Mesendoderm (in vitro differentiated cells): ENCODE measurements around the gene ARHGEF11.

Experiments used
- DNase-seq: peaks from one replicate; pipeline ENCODE4 v3.0.0; 2013
- H2AK5ac ChIP-seq: 2 replicates; pipeline ENCODE4 v1.6.1; 2013; ENCODE audit warnings: low read length, inconsistent platforms
- H2BK120ac ChIP-seq: 2 replicates; pipeline ENCODE4 v1.6.1; 2013; ENCODE audit warnings: low read depth, mild to moderate bottlenecking, low read length, moderate library complexity, mixed read lengths
- H2BK15ac ChIP-seq: replicated peaks from 2 replicates; pipeline ENCODE4 v1.6.1; 2013; ENCODE audit warnings: low read depth, mild to moderate bottlenecking, moderate library complexity
- H2BK5ac ChIP-seq: 2 replicates; pipeline ENCODE4 v1.6.1; 2013; ENCODE audit warnings: low read length, inconsistent platforms
- H3K18ac ChIP-seq: 2 replicates; pipeline ENCODE4 v1.6.1; 2013; ENCODE audit warnings: mild to moderate bottlenecking, low read length, mixed read lengths
- H3K23ac ChIP-seq: one replicate; pipeline ENCODE4 v1.6.1; 2013; ENCODE audit warnings: low read length
- H3K27ac ChIP-seq: 2 replicates; pipeline ENCODE4 v1.5.1; 2013; ENCODE audit warnings: low read depth, mild to moderate bottlenecking, inconsistent platforms, low read length, moderate library complexity
- H3K27me3 ChIP-seq: 2 replicates; pipeline ENCODE4 v1.6.1; 2013; ENCODE audit warnings: low read length, control low read depth, mild to moderate bottlenecking, inconsistent platforms; ENCODE audit not compliant: insufficient read depth, poor library complexity
- H3K36me3 ChIP-seq: 2 replicates; pipeline ENCODE4 v1.6.1; 2013; ENCODE audit warnings: low read length, inconsistent platforms; ENCODE audit not compliant: control insufficient read depth, insufficient read depth
- H3K4ac ChIP-seq: one replicate; pipeline ENCODE4 v1.6.1; 2013; ENCODE audit warnings: low read depth, mild to moderate bottlenecking, low read length, moderate library complexity
- H3K4me1 ChIP-seq: 2 replicates; pipeline ENCODE4 v1.6.1; 2013; ENCODE audit warnings: low read depth, low read length, inconsistent platforms; ENCODE audit not compliant: control insufficient read depth
- H3K4me2 ChIP-seq: 2 replicates; pipeline ENCODE4 v1.6.1; 2013; ENCODE audit warnings: low read length
- H3K4me3 ChIP-seq: 2 replicates; pipeline ENCODE4 v1.5.1; 2013; ENCODE audit warnings: mild to moderate bottlenecking, low read length
- H3K56ac ChIP-seq: one replicate; pipeline ENCODE4 v1.6.1; 2013; ENCODE audit warnings: low read length
- H3K79me1 ChIP-seq: 2 replicates; pipeline ENCODE4 v1.6.1; 2013; ENCODE audit warnings: low read length, inconsistent platforms
- H3K79me2 ChIP-seq: 2 replicates; pipeline ENCODE4 v1.6.1; 2013; ENCODE audit warnings: mild to moderate bottlenecking, low read length; ENCODE audit not compliant: control insufficient read depth, insufficient read depth
- H3K9ac ChIP-seq: 2 replicates; pipeline ENCODE4 v1.6.1; 2013; ENCODE audit warnings: low read length, inconsistent platforms
- H4K5ac ChIP-seq: one replicate; pipeline ENCODE4 v1.6.1; 2013; ENCODE audit warnings: low read length
- H4K8ac ChIP-seq: one replicate; pipeline ENCODE4 v1.6.1; 2013; ENCODE audit warnings: low read depth, mild to moderate bottlenecking, control low read depth, low read length, moderate library complexity
- WGBS: extraction: QIAGEN DNeasy Blood & Tissue Kit; methylation state at CpG from one replicate; pipeline ENCODE4 v1.1.7; 2013; ENCODE audit warnings: low lambda C conversion rate, missing lambda C conversion rate; ENCODE audit not compliant: insufficient coverage; ENCODE audit errors: extremely low coverage; 5-methylcytosine and 5-hydroxymethylcytosine counted together

Gene ARHGEF11

GRCh38 chr1:156904187-156904959, 141.2 kb downstream of the ARHGEF11 start:
- no peak overlapping the region for H3K27ac ChIP-seq
- no peaks in the 10 kb centered on the region for H3K4me1 ChIP-seq
- H3K9ac ChIP-seq: no peak overlapping the region
- H3K36me3 ChIP-seq: no peaks in the 10 kb centered on the region
- no peak overlapping the region for H2BK5ac ChIP-seq
- no peak overlapping the region for H2AK5ac ChIP-seq
- H3K4ac ChIP-seq: no peak overlapping the region
- H3K18ac ChIP-seq: no peak overlapping the region
- H3K56ac ChIP-seq: no peak overlapping the region
- no peaks in the 10 kb centered on the region for H3K79me1 ChIP-seq
- no peak overlapping the region for H2BK15ac ChIP-seq
- H4K8ac ChIP-seq: no peak overlapping the region
- no peak overlapping the region for H3K4me2 ChIP-seq
- no peaks in the 10 kb centered on the region for H3K27me3 ChIP-seq
- no peak for DNase-seq
- no peak overlapping the region for H3K23ac ChIP-seq
- H3K79me2 ChIP-seq: no peaks in the 10 kb centered on the region
- H3K4me3 ChIP-seq: no peak overlapping the region
- no CpG with 5 or more reads among the region's 19 CpGs for WGBS
- no peak overlapping the region for H4K5ac ChIP-seq
- H2BK120ac ChIP-seq: no peak overlapping the region

- no CpG with 5 or more reads among the region's 15 CpGs for WGBS
- Histone ChIP-seq H3K27ac (no peak overlapping the region), H2BK120ac (no peak overlapping the region), H2BK5ac (no peak overlapping the region), H4K5ac (no peak overlapping the region), H2AK5ac (no peak overlapping the region), H3K4me2 (no peak overlapping the region), H3K27me3 (no peaks in the 10 kb centered on the region), H3K36me3 (no peaks in the 10 kb centered on the region), H3K23ac (no peak overlapping the region), H2BK15ac (no peak overlapping the region), H4K8ac (no peak overlapping the region), H3K56ac (no peak overlapping the region), H3K79me2 (no peaks in the 10 kb centered on the region), H3K18ac (no peak overlapping the region), H3K4me3 (no peak overlapping the region), H3K4ac (no peak overlapping the region), H3K79me1 (no peaks in the 10 kb centered on the region), H3K9ac (no peak overlapping the region), H3K4me1 (no peaks in the 10 kb centered on the region)
- DNase-seq: no peak
Measured at GRCh38 chr1:156903328-156904091, 142.0 kb downstream of the ARHGEF11 start.

- no peak overlapping the region for H3K27ac ChIP-seq
- H4K8ac ChIP-seq: no peak overlapping the region
- H3K79me1 ChIP-seq: no peaks in the 10 kb centered on the region
- H2BK5ac ChIP-seq: no peak overlapping the region
- H3K56ac ChIP-seq: no peak overlapping the region
- H4K5ac ChIP-seq: no peak overlapping the region
- no peak overlapping the region for H2BK120ac ChIP-seq
- no peaks in the 10 kb centered on the region for H3K36me3 ChIP-seq
- H3K4ac ChIP-seq: no peak overlapping the region
- H3K9ac ChIP-seq: no peak overlapping the region
- no CpG with 5 or more reads among the region's 23 CpGs for WGBS
- H3K4me2 ChIP-seq: no peak overlapping the region
- no peak overlapping the region for H3K18ac ChIP-seq
- no peaks in the 10 kb centered on the region for H3K4me1 ChIP-seq
- H2BK15ac ChIP-seq: no peak overlapping the region
- no peak overlapping the region for H2AK5ac ChIP-seq
- no peaks in the 10 kb centered on the region for H3K79me2 ChIP-seq
- no peak overlapping the region for H3K4me3 ChIP-seq
- DNase-seq: no peak
- H3K27me3 ChIP-seq: no peaks in the 10 kb centered on the region
- H3K23ac ChIP-seq: no peak overlapping the region
Measured at GRCh38 chr1:156901966-156902915, 143.3 kb downstream of the ARHGEF11 start.

- no peak overlapping the region for H2AK5ac ChIP-seq
- no peak overlapping the region for H4K5ac ChIP-seq
- H3K9ac ChIP-seq: no peak overlapping the region
- no CpG with 5 or more reads among the region's 4 CpGs for whole genome bisulfite sequencing
- H2BK15ac ChIP-seq: no peak overlapping the region
- H2BK5ac ChIP-seq: no peak overlapping the region
- no peak overlapping the region for H3K18ac ChIP-seq
- no peak overlapping the region for H3K4me2 ChIP-seq
- no peaks in the 10 kb centered on the region for H3K36me3 ChIP-seq
- H3K27ac ChIP-seq: no peak overlapping the region
- no peak overlapping the region for H3K4me3 ChIP-seq
- no peak overlapping the region for H2BK120ac ChIP-seq
- H3K56ac ChIP-seq: peak overlapping the region; percentile 5
- H3K23ac ChIP-seq: no peak overlapping the region
- no peak overlapping the region for H3K4ac ChIP-seq
- no peaks in the 10 kb centered on the region for H3K27me3 ChIP-seq
- DNase-seq: no peak
- no peaks in the 10 kb centered on the region for H3K79me2 ChIP-seq
- H3K79me1 ChIP-seq: no peaks in the 10 kb centered on the region
- H4K8ac ChIP-seq: no peak overlapping the region
- H3K4me1 ChIP-seq: no peaks in the 10 kb centered on the region
Measured at GRCh38 chr1:156901590-156901900, 144.0 kb downstream of the ARHGEF11 start.

GRCh38 chr1:156900896-156901589, 144.5 kb downstream of the ARHGEF11 start:
- Histone ChIP-seq H3K4me2 (no peak overlapping the region), H2BK15ac (no peak overlapping the region), H2AK5ac (no peak overlapping the region), H2BK120ac (no peak overlapping the region), H4K5ac (no peak overlapping the region), H3K9ac (no peak overlapping the region), H3K79me1 (no peaks in the 10 kb centered on the region), H3K4ac (no peak overlapping the region), H3K4me1 (no peaks in the 10 kb centered on the region), H3K18ac (no peak overlapping the region), H3K23ac (no peak overlapping the region), H3K36me3 (no peaks in the 10 kb centered on the region), H3K27ac (no peak overlapping the region), H3K56ac (peak overlapping the region; percentile 5), H4K8ac (no peak overlapping the region), H3K79me2 (no peaks in the 10 kb centered on the region), H3K4me3 (no peak overlapping the region), H3K27me3 (no peaks in the 10 kb centered on the region), H2BK5ac (no peak overlapping the region)
- WGBS: no CpG with 5 or more reads among the region's 6 CpGs
- DNase-seq: no peak
